Epithelial cell of prostate (primary cell): ENCODE results near the gene GSN.

Experiments
- DNase-seq: peaks from one replicate; pipeline ENCODE4 v3.0.0-alpha.2; 2011; ENCODE audit warnings: low read depth, low spot score
- H3K27ac ChIP-seq: fragments of 450-650 bp; 2 replicates; pipeline ENCODE4 v1.5.1; 2017; ENCODE audit warnings: mild to moderate bottlenecking

The GSN gene

DNA sequence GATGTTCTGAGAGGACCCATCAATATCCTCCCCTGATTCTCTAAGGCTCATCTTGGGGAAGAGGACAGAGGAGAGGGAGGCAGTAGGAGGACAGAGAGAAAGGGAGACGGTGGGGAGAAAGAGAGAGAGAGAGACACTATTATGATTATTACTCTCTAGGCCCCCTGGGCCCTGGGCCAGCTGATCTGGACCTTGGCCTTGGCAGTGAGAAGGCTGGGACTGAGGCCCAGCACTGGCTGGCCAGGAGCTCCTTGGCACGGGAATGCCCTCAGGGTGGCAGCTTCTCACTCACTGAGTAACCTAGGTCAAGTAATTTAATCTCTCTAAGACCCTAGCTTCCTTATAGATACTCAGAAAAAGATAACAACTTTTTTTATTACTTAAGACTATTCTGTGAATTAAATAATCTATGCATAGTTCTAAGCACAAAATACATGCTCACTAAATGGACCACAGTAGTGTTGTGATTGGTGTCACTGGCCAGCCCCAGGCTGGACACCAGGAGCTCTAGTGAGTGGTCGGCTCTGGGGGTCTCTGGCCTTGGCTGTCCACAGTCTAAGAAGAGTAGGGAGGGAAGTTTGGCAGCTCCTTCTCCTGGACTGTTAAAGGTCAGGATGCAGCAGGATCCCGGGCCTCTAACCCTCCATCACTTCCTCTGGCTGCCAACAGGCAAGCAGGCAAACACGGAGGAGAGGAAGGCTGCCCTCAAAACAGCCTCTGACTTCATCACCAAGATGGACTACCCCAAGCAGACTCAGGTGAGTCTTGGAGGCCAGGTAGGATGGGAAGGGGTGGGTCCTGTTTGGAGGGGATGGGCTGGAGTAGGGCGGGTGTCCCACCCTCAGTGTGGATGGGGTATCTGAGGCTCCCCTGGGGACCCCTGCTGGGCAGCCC is 50.0 kb downstream of the GSN start:
- no peak overlapping the region for H3K27ac ChIP-seq
- DNase-seq = no peak

DNA sequence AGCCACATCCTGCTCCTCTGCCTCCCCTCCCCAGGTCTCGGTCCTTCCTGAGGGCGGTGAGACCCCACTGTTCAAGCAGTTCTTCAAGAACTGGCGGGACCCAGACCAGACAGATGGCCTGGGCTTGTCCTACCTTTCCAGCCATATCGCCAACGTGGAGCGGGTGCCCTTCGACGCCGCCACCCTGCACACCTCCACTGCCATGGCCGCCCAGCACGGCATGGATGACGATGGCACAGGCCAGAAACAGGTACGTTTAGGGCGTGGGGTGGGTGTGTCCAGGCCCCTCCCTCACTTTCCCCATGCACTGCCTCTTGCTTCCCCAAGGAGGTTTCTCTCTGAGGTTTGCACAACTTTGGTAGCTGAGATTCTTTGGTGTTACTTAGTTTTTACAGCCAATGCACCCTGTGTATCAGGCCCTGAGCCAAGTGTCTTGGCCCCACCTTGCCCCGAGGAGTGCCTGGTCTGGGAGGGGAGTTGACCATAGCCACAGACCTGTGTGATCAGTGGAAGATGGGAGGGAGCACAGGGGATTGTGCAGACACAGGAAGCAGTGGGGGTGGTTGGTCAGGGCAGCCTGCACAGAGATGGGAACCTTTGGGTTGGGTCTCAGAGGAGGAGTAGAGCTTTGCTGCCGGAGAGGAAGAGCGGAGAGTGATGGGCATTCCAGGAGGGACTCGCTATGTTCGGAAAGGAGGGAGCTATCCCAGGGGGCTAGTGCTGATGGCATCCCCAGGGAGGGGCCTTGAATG is 50.8 kb downstream of the GSN start:
- DNase-seq = no peak
- H3K27ac ChIP-seq = no peak overlapping the region

DNA sequence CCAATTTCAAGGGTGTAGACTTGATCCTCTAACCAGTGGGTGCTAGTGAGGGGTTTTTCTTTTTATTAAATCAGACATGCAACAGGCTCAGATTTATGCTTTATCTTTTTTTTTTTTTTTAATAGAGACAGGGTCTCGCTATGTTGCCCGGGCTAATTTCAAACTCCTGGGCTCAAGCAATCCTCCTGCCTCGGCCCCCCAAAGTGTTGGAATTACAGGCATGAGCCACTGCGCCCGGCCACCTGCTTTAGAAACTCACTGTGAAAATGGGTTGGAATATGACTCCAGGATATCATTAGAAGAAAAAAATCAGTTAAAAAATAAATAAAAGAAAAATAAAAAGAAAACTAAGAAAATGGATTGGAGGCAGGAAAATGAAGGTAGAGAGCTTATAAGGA is 51.4 kb downstream of the GSN start:
- peak overlapping the region; percentile 74 for H3K27ac ChIP-seq
- DNase-seq = no peak

DNA sequence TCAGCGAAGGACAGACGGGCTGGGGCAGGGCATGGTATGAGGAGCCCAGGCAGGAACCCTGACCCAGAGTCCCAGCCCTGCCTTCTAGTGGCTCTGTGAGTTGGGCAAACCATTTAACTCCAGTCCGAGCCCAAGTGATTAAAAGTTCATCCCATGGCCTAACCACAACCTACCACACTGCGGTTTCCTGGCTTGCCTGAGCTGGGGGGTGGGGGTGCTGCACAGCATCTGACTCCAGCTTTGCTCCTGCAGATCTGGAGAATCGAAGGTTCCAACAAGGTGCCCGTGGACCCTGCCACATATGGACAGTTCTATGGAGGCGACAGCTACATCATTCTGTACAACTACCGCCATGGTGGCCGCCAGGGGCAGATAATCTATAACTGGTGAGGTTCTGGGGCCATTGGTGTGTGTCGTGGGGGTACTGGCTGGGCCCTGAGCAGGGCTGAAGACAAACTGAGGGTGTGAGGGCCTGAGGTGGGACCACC is 53.1 kb downstream of the GSN start:
- peak overlapping the region; percentile 74 for H3K27ac ChIP-seq
- DNase-seq = no peak

DNA sequence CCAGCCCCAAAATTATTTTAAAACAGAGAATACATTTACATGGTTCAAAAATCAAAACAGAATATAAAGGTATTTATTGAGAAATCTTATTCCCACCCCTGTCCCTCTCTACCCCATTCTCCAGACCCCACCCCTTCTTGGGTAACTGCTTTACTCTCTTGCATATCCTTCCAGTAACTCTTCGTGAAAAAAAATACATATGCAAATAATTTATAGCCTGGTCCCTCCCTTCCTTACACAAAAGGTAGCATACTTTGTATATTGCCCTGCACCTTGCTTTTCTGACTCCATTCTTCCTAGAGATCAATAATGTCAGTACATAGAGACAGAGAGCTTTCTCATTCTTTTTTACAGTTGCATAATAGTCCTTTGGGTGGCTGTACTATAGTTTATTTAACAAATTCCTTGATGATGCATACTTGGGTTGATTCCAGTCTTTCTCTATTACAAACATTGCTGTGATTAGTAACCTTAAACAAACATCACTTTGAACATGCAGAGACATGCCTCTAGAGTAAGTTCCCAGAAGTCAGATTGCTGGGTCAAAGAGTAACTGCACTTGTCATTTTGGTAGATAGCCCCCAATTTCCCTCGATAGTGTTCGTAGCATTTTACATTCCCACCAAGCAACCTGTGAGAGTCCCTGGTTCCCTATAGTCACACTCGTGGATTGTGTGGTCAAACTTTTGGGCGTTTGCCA is 54.2 kb downstream of the GSN start:
- H3K27ac ChIP-seq = peak overlapping the region; percentile 74
- peak; percentile 93 for DNase-seq

DNA sequence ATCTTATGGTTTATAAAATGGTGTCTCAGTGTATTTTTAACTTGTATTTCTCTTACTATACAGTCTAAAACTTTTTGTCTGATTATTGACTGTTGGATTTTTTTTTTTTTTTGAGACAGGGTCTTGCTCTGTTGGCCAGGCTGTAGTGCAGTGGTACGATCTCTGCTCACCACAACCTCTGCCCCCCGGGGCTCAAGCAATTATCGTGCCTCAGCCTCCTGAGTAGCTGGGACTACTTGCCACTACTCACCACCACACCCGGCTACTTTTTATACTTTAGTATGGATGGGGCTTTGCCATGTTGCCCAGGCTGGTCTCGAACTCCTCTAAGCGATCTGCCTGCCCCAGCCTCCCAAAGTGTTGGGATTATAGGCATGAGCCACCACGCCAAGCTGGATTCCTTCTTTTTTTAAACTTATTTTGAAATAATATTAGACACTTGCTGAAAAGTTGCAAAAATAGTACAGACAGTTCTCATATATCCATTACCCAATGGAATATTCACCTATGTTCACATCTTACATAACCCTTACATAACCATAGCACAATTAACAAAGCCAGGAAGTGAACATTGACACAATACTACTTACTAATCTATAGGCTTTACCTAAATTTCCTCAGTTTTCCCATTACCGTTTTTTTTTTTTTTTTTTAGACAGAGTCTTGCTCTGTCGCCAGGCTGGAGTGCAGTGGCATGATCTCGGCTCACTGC is 54.9 kb downstream of the GSN start:
- peak overlapping the region; percentile 74 for H3K27ac ChIP-seq
- no peak for DNase-seq

DNA sequence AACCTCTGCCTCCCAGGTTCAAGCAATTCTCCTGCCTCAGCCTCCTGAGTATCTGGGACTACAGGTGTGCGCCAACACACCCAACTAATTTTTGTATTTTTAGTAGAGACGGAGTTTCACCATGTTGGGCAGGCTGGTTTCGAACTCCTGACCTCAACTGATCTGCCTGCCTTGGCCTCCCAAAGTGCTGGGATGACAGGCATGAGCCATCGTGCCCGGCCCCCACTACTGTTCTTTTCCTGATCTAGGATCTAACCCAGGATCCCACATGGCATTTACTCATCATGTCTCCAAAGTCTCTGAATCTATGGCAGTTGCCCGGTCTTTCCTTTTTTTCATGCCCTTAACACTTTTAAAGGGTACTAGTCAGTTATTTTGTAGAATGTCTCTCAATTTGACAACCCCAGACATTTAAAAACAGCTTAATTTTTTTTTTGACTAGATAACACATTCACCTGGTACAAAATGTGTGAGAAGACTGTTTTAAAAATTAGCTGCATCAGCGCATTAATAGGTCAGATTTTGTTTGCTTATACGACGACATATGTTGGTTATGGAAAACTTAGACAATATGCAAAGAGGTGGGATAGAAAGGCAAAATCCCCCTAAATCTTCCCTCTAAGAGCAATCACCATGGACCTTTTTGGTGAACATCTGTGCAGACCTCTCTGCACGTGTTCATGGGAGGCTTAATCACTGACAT is 55.6 kb downstream of the GSN start:
- H3K27ac ChIP-seq = peak overlapping the region; percentile 74
- DNase-seq = no peak

DNA sequence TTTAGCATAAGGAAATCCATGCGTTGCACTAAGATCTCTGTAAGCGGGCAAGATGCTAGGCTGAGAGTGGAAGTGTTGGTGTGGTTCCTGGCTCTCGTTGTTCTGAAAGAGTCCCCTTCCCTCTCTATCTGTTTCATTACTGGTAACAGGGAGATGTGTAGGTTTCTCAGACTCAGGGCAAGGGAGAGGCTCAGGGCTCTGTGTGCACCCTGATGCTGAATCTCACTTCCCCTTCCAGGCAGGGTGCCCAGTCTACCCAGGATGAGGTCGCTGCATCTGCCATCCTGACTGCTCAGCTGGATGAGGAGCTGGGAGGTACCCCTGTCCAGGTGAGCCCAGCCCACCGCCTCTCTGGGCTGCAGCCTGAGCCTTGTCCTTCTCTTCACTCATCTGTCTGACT is 56.4 kb downstream of the GSN start:
- DNase-seq = no peak
- no peak overlapping the region for H3K27ac ChIP-seq

DNA sequence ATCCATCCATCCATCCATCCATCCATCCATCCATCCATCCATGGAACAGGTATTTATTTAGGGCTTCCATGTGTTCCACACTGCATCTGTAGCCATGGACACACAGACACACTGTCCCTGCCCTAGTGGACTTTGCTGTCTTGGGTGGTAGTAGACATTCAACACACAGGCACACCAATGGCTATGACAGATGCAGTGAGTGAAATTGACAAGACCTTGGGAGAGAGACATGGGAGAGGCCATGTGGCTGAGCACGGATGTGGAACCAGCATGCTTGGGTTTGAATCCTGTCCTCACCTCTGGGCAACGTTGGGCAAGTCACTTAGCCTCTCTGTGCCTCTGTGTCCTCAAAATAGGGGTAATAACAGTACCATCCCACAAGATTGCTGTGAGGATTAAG is 56.8 kb downstream of the GSN start:
- no peak overlapping the region for H3K27ac ChIP-seq
- no peak for DNase-seq

DNA sequence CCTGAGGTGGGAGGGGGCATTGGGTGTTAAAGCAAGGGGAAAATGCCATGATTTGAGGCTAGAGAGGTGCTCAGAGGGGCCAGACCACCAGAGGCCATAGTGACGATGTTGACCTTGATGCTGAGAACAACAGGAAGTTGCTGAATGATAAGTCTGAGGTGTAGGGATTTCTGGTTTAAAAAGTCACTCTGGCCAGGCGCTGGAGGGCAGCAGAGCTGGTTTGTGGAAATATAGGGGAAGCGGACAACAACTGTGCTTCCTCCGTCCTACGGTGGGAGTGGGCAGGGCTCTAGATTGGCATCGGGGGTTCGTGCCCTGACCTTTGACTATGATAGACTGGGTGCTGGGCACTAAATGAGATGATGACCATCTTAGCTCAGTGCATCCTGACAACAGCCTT is 57.4 kb downstream of the GSN start:
- peak overlapping the region; percentile 40 for H3K27ac ChIP-seq
- no peak for DNase-seq

DNA sequence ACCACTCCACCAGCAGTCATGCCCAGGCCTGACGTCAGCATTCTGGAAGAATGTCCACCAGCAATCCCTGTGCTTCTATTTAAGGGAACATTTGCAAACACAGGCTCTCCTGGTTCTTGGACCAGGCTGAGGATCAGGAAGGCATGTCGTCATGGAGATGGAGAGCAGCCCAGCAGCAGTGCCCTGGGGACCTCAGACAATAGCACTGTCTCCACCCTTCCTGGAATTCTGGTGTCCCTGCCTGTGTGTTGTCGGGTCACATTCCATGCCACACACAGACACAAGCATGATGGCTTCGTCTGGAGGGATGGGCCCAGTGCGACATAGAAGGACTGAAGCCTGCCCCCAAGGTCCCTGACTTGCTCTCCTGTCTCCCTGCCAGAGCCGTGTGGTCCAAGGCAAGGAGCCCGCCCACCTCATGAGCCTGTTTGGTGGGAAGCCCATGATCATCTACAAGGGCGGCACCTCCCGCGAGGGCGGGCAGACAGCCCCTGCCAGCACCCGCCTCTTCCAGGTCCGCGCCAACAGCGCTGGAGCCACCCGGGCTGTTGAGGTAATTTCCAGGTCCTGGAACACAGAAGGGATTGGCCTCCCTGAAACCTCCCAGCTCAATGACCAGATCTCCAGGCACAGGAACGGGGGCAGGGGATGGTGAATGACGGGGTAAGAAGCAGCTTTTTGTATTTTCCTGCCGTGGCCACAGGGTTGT is 58.3 kb downstream of the GSN start:
- peak overlapping the region; percentile 40 for H3K27ac ChIP-seq
- DNase-seq = peak; percentile 29

DNA sequence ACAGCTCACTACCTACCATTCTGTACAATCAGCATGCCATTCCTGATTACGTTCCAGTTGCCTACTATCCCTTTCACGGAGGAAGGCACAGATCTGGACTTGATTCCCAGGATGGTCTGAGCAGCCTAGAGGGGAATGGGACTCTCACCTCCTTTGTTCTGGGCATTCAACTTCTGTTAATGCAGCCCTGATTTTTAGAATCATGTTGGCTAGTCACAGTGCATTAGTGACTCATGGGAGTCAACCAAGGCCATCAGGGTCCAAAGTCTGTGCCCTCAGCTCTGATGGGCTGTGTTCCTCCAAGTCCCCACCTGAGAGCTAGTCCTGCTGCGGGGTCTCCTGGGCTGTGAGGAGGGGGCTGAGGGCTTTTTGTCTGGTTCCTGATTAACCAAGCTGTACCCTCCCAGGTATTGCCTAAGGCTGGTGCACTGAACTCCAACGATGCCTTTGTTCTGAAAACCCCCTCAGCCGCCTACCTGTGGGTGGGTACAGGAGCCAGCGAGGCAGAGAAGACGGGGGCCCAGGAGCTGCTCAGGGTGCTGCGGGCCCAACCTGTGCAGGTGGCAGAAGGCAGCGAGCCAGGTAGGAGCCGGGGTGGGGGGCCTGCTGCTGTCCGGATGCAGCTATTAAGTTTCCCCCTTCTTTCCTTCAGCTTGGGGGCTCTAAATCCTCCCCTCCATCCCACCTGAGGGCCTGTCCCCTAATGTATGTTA is 59.1 kb downstream of the GSN start:
- H3K27ac ChIP-seq = peak overlapping the region; percentile 40
- DNase-seq = no peak

DNA sequence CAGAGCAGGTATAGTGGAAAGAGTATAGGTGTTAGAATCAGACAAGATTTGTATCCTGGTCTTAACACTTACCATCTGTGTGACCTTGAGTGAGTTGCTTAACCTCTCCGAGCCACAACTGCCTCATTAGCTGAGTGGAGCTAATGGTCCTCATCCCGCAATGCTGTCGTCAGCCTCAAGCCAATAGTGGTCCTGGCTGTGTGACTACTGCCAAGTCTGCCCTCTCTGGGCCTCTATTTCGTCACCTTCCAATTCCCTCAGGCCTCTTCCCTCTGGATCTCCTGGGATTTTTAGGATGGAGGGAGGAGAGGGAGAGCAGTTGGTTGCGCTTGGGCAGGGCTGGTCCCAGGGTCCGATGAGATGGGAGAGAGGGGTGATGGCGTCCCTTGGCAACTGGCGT is 60.5 kb downstream of the GSN start:
- H3K27ac ChIP-seq = no peak overlapping the region
- no peak for DNase-seq

DNA sequence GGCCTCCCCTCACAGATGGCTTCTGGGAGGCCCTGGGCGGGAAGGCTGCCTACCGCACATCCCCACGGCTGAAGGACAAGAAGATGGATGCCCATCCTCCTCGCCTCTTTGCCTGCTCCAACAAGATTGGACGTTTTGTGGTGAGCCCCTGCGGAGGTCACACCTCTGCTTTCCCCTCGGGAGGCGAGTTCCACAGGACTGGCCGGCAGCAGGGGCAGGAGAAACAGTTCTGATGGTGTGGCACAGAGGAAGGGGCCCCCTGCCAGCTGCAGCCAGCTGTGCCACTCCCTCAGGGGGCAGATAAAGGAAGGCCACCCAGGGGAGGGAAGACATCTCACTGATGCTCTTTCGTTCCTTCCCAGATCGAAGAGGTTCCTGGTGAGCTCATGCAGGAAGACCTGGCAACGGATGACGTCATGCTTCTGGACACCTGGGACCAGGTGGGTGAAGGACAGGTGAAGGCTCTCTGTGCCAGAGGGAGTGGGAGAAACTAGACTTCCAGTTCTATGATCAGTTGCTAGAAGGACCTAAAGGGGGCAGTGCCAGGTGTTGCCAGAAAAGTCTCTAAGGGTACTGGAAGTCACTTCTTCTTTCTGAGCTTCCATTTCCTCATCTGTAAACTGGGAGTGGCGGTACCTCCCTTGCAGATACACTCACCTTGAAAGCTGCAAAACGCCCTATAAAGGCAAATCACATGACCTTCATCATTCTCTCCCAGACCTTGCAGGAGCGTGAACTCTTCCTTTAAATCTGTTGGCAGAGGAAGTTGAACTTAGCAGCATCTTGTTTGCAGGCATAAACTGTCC is 61.1 kb downstream of the GSN start:
- no peak for DNase-seq
- H3K27ac ChIP-seq = no peak overlapping the region

DNA sequence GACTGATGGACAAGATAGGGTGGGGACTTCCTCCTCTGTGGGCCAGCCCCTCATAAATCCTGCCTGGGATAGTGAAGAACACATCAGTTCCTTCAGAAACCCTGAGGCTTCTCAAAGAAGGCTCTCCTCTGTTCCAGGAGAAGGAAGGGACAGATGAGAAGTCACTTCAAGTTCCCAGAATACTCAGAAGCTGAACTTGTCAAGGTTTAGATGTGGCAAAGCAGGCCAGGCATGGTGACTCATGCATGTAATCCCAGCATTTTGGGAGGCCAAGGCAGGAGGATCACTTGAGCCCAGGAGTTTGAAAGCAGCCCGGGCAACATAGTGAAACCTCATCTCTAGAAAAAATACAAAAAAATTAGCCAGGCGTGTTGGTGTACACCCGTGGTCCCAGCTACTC is 63.6 kb downstream of the GSN start:
- DNase-seq = no peak
- H3K27ac ChIP-seq = no peak overlapping the region

DNA sequence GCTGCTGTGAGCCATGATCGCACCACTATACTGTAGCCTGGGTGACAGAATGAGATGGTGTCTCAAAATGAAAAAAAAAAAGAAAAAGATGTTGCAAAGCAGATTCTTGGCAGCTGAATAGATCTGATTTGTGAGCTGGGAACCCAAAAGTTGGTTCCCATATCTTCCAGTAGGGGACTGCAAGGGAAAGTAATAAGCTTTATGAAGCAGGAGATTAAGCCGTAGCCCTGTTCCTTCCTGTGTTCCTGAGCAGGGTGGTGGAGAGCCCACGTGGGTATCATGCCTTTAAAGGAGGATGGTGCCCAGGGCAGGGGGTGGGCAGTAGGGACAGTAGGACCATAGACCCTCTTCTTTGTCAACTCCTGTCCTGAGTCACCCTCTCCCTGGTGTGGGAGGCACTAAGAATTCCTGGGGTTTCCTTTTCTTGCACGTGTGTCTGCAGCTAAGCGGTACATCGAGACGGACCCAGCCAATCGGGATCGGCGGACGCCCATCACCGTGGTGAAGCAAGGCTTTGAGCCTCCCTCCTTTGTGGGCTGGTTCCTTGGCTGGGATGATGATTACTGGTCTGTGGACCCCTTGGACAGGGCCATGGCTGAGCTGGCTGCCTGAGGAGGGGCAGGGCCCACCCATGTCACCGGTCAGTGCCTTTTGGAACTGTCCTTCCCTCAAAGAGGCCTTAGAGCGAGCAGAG is 64.2 kb downstream of the GSN start:
- H3K27ac ChIP-seq = no peak overlapping the region
- no peak for DNase-seq
